ENCODE data around the gene TMC6. TPM values are rescaled to one million over a fixed set of nuclear protein-coding genes. Genes with fewer than 3 reads are reported as not detected.

TMC6 gene
- total RNA-seq, 1 donor from 2014 or later: 94.4 TPM

GRCh38 chr17:78147315-78147998 lies 18.9 kb upstream of the TMC6 start:
- no peak for TF ChIP-seq CTCF (conservative IDR thresholded peaks at IDR 0.05)
- Mint-ChIP-seq H3K27me3 (no peaks in the 10 kb centered on the region), H3K4me3 (no peak overlapping the region), H3K36me3 (no peaks in the 10 kb centered on the region), H3K4me1 (ENCODE audit: unreplicated experiment) (peaks cover 22% of the 10 kb centered on the region), H3K9me3 (no peaks in the 10 kb centered on the region), H3K27ac (no peak overlapping the region)
- DNase-seq (ENCODE audit: extremely low spot score, unreplicated experiment): no peak

- Mint-ChIP-seq H3K36me3 (no peaks in the 10 kb centered on the region), H3K27me3 (no peaks in the 10 kb centered on the region)
- no peak for DNase-seq (ENCODE audit: extremely low spot score, unreplicated experiment)
These were observed 18.3 kb upstream of the TMC6 start for GRCh38 chr17:78146881-78147280.

GRCh38 chr17:78146471-78146869 lies 17.9 kb upstream of the TMC6 start:
- H3K9me3 Mint-ChIP-seq: no peaks in the 10 kb centered on the region

More at GRCh38 chr17:78146881-78147280, 18.3 kb upstream of the TMC6 start:
- peaks cover 23% of the 10 kb centered on the region for H3K4me1 Mint-ChIP-seq (ENCODE audit: unreplicated experiment)
- no peak for TF ChIP-seq CTCF (conservative IDR thresholded peaks at IDR 0.05)
- no peak overlapping the region for H3K27ac Mint-ChIP-seq
- H3K4me3 Mint-ChIP-seq: no peak overlapping the region
- no peaks in the 10 kb centered on the region for H3K9me3 Mint-ChIP-seq

GRCh38 chr17:78144736-78145641 lies 16.4 kb upstream of the TMC6 start:
- no peak for DNase-seq (ENCODE audit: extremely low spot score, unreplicated experiment)

More at GRCh38 chr17:78146471-78146869, 17.9 kb upstream of the TMC6 start:
- H3K27ac Mint-ChIP-seq: no peak overlapping the region
- TF ChIP-seq CTCF (conservative IDR thresholded peaks at IDR 0.05): no peak
- H3K36me3 Mint-ChIP-seq: no peaks in the 10 kb centered on the region
- no peaks in the 10 kb centered on the region for H3K27me3 Mint-ChIP-seq
- peaks cover 23% of the 10 kb centered on the region for H3K4me1 Mint-ChIP-seq (ENCODE audit: unreplicated experiment)
- H3K4me3 Mint-ChIP-seq: no peak overlapping the region
- DNase-seq (ENCODE audit: extremely low spot score, unreplicated experiment): no peak

More at GRCh38 chr17:78144736-78145641, 16.4 kb upstream of the TMC6 start:
- H3K9me3 Mint-ChIP-seq: no peaks in the 10 kb centered on the region
- peak overlapping the region; percentile 73 for H3K27ac Mint-ChIP-seq
- TF ChIP-seq CTCF (conservative IDR thresholded peaks at IDR 0.05): no peak
- H3K4me1 Mint-ChIP-seq (ENCODE audit: unreplicated experiment): peaks cover 18% of the 10 kb centered on the region
- H3K36me3 Mint-ChIP-seq: no peaks in the 10 kb centered on the region
- H3K4me3 Mint-ChIP-seq: no peak overlapping the region
- H3K27me3 Mint-ChIP-seq: no peaks in the 10 kb centered on the region
